Measurements from ENCODE around the gene CCNT1. TPM values are rescaled to one million over a fixed set of nuclear protein-coding genes. Genes with fewer than 3 reads are reported as not detected.

CCNT1 gene
- total and polyA plus RNA-seq, 10 of the 15 experiments (the other 5 are each of a cell fraction or from before 2014, with no cell fraction given) = 6.3 to 37.3 (median 20.0) TPM

GRCh38 chr12:48671231-48671856, 45.2 kb downstream of the CCNT1 start:
- 89% methylated on average over 8 of the region's 8 CpGs for WGBS (ENCODE audit: insufficient coverage, insufficient replicate concordance, low lambda C conversion rate, missing lambda C conversion rate)
- H3K27me3 ChIP-seq (replicated peaks in 1 of 2; ENCODE audit: control insufficient read depth in 2 of 2, insufficient read depth in 2 of 2, low read length in 1 of 2) = no peaks in the 10 kb centered on the region
- peaks cover 10 to 30% of the 10 kb centered on the region in 2 experiments for H3K36me3 ChIP-seq (ENCODE audit: control insufficient read depth in 2 of 2, insufficient read depth in 2 of 2, low read length in 1 of 2)
- POLR2A ChIA-PET = interaction anchor here (0.6 to 3.3 kb wide), 3 partner anchors 11 to 436 kb away, joined by 3 to 11 read pairs (median 4); partner anchors contain the start of gene KANSL2
- no peaks in the 10 kb centered on the region for H4K20me1 ChIP-seq (ENCODE audit: control insufficient read depth, insufficient read depth)
- peaks cover 12% of the 10 kb centered on the region for H3K79me2 ChIP-seq (ENCODE audit: control insufficient read depth, insufficient read depth, low read length)
- no peak overlapping the region for H3K4me2 ChIP-seq (ENCODE audit: control insufficient read depth, insufficient read depth)
- no TSS peak for BruUV-seq (replicated peaks)
- in situ Hi-C loops (cut with MboI) (no loop called here), intact Hi-C loops (cut with micrococcal nuclease; ENCODE audit: unreplicated experiment) (loop anchor here (10.0 kb wide), 1 partner anchor 123 kb away; no protein-coding TSS in a partner anchor)
- SMC1A ChIA-PET (ENCODE audit: uncharacterized antibody, unreplicated experiment) = interaction anchor here (0.8 to 2.3 kb wide), 4 partner anchors 9 to 125 kb away, joined by 3 to 6 read pairs (median 3); partner anchors contain the start of gene KANSL2
- FAIRE-seq = no peak
- ATAC-seq = no peak
- no peak overlapping the region for H3K9ac ChIP-seq (ENCODE audit: control insufficient read depth, insufficient read depth, low read length)
- no peaks in the 10 kb centered on the region for H3K9me3 ChIP-seq (replicated peaks; ENCODE audit: control insufficient read depth, insufficient read depth, low read length)
- CTCF ChIA-PET = interaction anchor here (1.4 kb wide), 1 partner anchor 53 kb away, joined by 5 read pairs; no protein-coding TSS in a partner anchor
- DNase-seq (ENCODE audit: low read depth, low spot score) = no peak
- no peak overlapping the region for H2AFZ ChIP-seq (ENCODE audit: control insufficient read depth, low read depth, low read length)
- H3K4me1 ChIP-seq (ENCODE audit: control insufficient read depth, insufficient read depth, low read length) = no peaks in the 10 kb centered on the region
- no peak overlapping the region for H3K27ac ChIP-seq (ENCODE audit: control insufficient read depth, insufficient read depth)
- RAD21 ChIA-PET (ENCODE audit: unreplicated experiment) = no interaction called here
- H3K4me3 ChIP-seq = no peak overlapping the region
- TF ChIP-seq CREM (IDR thresholded peaks at IDR 0.05; ENCODE audit: low read depth) = no peak
- no peak for TF ChIP-seq ATF7 (IDR thresholded peaks at IDR 0.05; ENCODE audit: low read depth)
- TF ChIP-seq ESRRA (IDR thresholded peaks at IDR 0.05; ENCODE audit: low read length) = no peak
- TF ChIP-seq TAF1 (IDR thresholded peaks at IDR 0.05; ENCODE audit: borderline replicate concordance, low read depth, low read length) = no peak
- TF ChIP-seq CEBPZ (IDR thresholded peaks at IDR 0.05; ENCODE audit: low read depth, low read length) = no peak
- no peak for TF ChIP-seq HDAC2 (IDR thresholded peaks at IDR 0.05)
- TF ChIP-seq RBBP5 (conservative IDR thresholded peaks at IDR 0.05) = no peak
- TF ChIP-seq IRF4 (IDR thresholded peaks at IDR 0.05; ENCODE audit: low read depth, low read length) = no peak
- no peak for TF ChIP-seq SKIL (IDR thresholded peaks at IDR 0.05; ENCODE audit: low read depth, poor library complexity, severe bottlenecking)
- TF ChIP-seq ETV6 (conservative IDR thresholded peaks at IDR 0.05 in 1 of 2, IDR thresholded peaks at IDR 0.05 in 1 of 2; ENCODE audit: borderline replicate concordance in 1 of 2, low read depth in 1 of 2) = no peak
- TF ChIP-seq SUZ12 (IDR thresholded peaks at IDR 0.05; ENCODE audit: unreplicated experiment) = no peak
- no peak for TF ChIP-seq RCOR1 (conservative IDR thresholded peaks at IDR 0.05; ENCODE audit: low read depth, low read length)
- TF ChIP-seq MEF2B (IDR thresholded peaks at IDR 0.05; ENCODE audit: partially characterized antibody, poor library complexity, severe bottlenecking) = no peak
- no peak for TF ChIP-seq E2F4 (IDR thresholded peaks at IDR 0.05; ENCODE audit: low read depth, low read length)
- no peak for TF ChIP-seq ZNF207 (IDR thresholded peaks at IDR 0.05; ENCODE audit: borderline replicate concordance)
- TF ChIP-seq CHD2 (IDR thresholded peaks at IDR 0.05; ENCODE audit: borderline replicate concordance, low read depth, low read length) = no peak
